NCI-H510A (cell line): Measurements from ENCODE around the gene KCNE3.

ENCODE experiments used
- DNase-seq: peaks from one replicate; lab custom pipeline; 2025; lab: John Stamatoyannopoulos, UW

KCNE3 gene

DNA sequence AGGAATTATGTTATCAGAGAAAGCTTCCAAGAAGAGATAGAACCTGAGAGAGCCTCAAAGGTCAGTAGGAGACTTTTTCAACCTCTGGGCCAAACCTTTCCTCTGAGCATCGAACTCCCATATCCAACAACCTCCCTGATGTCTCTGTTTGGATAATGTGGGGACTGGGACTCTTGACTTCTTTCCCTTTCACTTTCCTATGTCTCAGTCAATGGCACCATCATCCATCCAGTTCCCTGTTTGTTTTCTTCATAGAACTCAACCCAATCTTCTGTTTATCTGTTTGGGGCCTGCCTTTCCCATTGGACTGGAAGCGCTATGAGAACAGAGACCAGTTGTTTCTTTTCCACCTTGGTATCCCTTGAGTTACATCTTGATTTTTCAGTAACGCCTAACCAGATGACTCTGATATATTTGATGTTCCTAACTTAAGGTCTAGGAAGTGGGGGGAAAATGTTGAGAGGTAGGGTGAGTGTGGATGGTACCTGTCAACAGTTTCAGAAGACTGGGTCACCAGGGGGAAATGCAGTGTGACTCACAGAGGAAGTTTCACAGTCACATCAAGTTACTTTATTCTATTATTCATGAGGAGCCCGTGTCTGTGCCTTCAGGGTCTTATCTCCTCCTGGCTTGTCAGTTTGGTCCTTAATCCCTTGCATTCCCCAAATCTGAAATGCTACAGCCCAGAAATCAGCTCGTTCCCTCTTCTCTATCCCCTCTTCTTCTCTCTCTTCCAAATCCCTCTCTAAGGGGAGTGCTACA, 4.5 kb upstream of the KCNE3 start:
- DNase-seq = no peak

DNA sequence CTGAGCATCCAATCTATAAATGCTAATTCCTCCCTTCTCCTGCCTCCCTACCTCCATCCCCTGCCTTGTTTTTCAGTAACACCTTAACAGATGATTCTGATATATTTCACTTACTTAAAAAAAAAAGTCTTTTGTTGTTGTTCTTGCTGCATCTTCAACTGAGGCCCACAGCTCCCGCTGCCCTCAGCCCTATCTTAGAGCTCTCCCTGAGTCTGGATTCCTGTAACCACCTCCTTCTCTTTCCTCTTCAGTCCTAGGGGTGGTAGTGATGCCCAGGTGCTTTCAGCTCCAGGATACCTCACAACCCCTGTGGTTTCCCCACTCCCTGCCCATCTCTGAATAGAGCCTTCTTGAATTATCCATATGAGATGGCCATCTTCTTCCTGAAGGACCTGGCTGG, 3.7 kb upstream of the KCNE3 start:
- no peak for DNase-seq

DNA sequence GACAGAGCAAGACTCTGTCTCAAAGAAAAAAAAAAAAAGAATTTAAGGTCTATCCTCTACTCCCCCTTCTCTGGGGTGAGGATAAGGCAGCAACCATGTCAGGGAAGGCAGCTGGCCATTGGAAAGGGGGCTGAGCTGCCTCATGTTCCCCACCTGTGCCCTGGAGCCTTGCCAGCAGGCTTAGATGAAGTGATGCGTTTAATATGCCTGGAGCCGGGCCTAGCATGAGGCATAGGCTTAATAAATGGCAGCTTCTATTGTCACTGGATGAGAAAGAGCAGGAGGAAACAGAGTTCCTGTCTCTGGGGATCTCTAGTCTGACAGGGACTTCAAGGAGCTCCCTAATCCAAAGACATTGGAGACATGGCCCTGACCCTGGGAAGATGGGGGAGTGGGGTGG, 3.2 kb upstream of the KCNE3 start:
- DNase-seq = no peak

DNA sequence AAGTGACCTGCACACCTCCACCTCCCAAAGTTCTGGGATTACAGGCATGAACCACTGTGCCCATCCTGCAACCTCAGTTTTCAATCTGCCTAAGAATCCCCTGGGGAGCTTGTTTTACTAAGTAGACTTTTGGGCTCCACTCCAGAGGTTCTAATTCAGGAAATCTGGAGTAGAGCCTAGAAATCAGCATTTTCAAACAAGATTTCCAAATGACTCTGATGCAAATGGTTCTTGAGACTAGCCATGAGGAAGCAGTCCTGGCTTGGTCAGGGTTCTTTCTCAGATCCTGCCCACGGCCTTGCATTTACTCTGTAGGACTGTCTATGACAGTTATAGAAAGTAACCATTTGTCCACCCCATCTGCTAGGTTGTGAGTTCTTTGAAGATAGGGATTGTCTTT, 1.6 kb upstream of the KCNE3 start:
- DNase-seq = no peak

DNA sequence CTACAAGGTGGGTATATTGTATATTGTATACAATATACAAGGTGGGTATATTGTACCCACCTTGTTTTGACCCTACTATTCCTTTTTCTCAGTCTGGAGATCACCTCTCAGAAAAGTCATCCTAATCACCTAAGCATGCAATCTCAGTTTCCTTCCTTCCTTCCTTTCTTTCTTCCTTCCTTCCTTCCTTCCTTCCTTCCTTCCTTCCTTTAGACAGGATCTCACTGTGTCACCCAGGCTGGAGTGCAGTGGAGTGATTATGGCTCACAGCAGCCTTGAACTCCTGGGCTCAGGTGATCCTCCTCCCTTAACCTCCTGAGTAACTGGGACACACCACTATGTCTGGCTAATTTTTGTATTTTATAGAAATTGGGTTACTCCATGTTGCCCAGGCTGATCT, 1.2 kb upstream of the KCNE3 start:
- DNase-seq = no peak

DNA sequence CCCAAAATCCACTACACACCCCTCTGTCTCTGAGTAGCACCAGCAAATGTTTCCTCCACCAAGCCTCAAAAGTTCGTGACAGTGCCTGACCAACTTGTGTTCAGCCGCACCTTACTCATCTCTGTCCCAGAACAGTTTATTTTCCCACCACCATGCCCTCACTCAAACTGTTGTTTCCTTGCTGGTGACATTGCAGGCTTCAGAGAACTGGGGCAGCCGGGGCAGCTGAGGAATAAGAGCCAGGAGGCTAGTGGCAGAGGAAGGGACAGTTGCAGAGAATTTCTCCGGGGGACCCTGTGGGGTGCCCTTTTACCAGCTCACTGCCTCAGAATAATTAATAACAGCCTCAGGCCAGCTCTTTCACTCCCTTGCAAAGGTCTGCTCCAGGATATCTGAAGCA, 709 bp upstream of the KCNE3 start:
- no peak for DNase-seq

DNA sequence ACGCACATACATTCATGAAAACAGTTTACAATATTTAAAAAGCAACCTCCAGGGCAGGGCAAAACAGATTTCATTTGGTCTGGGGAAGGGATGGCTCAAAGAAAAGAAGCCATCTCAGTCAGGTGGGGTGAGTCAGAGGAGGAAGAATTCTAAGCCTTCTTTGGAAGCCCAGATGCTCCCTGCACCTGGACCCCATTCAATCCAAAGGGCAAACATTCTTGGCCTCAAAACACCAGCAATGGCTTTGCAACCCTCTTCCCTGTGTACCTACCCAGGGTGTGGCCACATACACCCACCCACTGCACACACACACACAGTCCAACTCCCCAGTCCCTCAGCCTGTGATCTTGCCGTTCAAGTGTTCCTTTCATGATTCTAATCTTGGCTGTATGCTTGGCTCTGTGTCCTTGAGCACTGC, 2.0 kb downstream of the KCNE3 start:
- no peak for DNase-seq

DNA sequence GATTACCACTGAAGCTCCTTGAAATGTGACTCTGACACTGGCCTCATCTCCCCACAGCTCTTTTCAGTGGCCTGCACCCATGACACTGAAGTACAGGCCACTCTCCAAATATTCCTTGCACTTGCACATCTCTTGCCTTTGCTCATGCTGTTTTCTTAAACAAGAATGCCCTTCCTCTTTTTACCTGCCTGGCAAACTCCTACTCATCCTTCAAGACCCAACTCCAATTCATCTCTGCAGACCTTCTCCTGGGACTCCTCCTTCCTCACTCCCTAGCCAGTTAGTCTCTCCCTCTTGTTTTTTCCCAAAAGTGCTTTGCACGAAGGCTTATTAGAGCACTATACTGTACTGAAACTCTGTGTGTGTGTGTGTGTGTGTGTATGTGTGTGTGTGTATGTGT, 2.6 kb downstream of the KCNE3 start:
- no peak for DNase-seq

DNA sequence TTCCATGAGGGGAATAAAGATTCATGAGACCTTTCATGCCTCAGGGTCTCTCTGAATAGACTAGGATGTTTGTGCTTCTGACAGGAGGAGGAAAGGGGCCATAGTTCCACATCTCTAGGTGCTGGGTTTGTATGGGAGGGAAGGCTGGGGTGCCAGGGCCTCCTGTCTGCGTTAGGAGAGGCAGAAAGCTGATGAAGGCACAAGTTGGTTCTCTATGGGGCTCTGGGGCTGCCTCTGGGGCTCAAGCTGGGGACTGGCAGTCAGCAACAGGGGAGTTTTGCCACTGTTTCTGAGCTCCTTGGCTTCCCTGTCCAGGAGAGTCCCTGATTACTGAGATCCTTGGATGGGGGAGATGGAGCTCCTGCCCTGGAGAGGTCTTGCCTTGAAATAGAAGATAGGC, 4.1 kb downstream of the KCNE3 start:
- DNase-seq = no peak

DNA sequence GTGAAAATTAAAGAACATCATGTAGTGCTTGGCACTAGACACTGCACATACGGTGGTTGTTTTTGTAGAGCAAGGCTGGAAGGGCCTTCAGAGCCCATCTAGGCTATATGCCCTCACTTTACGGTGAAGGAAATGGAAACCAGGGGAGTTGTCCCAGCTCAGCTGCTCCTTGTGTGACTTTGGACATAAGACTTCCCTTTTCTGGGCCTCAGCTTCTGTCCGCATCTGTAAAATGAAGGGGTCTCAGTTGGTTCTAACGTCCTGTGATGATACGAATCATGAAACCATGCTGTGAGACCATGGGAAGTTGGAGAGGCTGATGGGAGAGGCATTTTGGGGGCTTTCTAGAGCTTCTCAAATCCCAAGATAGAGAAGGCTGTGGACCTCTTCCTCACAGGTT, 4.7 kb downstream of the KCNE3 start:
- no peak for DNase-seq

DNA sequence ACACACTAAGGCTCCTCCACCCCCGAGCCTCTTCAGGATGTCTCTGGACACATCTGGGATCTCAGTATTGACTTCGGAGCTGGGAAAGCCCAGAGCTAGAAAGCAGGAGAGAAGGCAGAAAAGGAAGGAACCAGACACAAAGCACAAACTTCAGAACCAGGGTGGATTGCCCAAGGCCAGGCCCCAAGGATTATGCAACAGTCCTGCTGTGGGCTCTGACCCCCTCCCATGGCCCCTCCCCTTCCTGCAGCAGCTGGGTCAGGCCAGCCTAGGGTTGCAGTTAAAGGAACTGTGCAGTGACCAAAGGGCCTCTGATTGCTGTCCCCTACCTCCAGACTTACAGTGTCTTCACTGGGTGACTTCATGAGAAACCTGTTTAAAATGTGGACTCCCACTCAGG, 5.3 kb downstream of the KCNE3 start:
- DNase-seq = no peak

DNA sequence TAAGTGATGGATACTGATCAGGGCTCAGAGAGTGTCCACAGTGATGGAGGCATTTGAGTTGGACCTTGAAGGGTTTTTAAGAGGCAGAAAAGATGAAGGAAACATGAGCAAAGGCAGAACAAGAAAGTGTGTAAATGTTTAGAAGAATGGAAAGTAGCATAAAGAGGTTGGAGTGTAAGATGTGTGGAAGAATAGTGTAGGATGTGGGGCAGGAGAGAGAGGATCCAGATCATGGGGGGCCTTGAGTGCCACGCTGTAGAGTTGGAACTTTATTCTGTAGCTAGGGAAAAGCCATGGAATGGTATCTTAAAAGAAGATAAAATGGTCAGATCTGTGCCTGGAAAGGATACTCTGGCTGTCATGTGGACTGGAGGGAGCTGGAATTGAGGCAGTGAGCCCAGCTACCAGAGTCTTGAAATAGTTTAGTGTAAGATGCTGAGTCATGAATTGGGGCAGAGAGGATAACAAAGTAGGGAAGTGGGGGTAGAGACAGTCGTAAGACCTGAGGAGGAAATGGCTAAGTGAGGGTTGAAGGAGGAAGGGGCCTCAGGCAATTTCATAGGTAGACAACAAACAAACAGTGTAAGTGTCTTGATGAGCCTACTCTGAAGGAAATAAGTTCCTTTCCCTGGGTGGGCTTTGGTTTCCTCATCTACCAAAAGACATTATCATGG, 6.7 kb downstream of the KCNE3 start:
- DNase-seq = no peak

DNA sequence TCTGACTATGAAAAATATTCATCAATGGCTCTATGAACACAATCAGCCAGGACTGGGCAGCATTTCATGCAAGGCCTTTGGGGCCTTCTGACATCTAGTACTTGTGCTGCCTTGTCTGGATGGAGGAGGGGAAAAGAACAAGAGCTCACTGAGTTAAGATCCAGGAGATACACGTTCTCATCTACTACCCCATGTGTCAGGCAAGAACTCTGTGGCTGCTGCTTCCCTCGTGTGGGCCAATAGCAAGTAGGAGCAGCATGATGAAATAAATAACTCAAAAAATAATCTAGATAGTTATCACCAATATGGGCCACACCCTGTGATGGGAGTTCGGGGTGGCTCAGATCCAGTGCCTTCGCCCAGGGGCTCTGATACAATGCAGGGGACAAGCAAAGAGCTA, 7.3 kb downstream of the KCNE3 start:
- DNase-seq = no peak

DNA sequence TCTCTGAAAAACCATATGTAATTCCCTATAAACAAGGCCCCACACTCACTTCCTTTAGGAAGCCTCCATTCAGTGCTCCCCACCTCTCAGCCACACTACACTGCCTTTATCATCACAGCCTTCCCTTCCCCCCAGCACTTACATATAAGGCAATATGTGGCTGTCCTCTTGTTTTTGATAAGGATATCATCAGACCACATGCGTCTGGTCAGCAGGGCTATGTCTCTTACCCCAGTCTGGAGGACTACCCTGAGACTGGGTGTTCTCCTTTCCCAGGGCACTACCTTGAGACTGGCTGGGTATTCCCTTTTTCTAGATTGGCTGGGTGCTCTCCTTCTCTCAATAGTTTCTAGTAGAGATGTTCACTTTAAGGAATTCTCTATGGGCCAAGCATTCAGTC, 7.8 kb downstream of the KCNE3 start:
- no peak for DNase-seq

DNA sequence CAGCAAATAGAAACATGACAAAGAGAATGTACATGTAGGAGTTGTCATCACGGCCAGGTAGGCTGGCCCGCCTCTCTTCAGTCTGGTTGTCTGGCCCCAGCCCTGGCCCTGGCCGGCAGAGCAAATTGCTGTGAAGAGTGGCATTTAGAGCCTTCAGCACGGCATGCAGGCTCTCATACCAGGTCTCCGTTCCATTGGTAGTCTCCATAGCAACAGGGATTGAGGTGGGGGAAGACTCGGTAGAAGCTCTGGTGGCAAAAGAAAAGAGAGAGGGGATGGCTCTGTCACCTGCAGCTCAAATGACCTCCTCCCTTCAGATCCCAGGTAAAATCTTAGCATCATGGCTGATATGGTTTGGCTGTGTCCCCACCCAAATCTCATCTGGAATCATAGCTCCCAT, 10.0 kb downstream of the KCNE3 start:
- no peak for DNase-seq

DNA sequence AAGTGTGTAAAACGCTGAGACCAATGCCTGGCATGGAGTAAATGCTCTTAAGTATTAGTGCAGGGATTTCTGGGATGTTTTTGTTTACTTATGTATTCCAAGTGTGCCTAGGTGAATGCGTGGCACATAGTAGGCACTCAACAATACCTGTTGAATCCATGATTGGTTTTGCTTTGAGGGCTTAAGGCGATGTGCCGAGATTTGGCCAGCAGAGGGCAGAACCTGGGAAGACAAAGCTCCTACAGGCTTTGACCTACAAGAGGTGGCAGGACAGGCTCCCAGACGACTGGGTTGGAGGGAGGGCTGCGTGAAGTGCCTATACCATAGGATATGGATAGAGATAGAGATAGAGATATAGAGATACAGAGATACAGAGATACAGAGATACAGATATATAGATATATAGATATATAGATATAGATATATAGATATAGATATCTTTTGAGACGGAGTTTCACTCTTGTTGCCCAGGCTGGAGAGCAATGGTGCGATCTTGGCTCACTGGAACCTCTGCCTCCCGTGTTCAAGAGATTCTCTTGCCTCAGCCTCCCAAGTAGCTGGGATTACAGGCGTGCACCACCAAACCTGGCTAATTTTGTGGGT, 13.9 kb downstream of the KCNE3 start:
- peak; percentile 26 for DNase-seq

DNA sequence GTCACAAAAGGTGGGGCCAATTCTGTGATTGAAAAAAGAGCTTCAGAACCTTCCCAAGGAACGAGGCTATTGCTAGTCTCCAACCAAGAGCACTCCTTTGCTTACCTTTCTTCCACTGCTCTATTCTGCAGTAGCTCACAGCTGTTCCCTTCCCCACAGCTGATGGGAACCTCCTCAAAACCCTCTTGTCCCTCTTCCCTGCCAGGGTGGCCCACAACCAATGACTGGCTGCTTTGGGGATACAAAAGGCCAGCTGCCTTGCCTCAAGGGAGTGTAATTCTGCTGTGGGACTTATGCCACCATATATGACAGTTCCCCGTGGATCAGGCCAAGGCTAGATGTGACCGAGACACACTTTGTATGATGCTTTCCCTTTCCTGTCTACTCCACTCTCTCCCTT, 15.0 kb downstream of the KCNE3 start:
- no peak for DNase-seq

DNA sequence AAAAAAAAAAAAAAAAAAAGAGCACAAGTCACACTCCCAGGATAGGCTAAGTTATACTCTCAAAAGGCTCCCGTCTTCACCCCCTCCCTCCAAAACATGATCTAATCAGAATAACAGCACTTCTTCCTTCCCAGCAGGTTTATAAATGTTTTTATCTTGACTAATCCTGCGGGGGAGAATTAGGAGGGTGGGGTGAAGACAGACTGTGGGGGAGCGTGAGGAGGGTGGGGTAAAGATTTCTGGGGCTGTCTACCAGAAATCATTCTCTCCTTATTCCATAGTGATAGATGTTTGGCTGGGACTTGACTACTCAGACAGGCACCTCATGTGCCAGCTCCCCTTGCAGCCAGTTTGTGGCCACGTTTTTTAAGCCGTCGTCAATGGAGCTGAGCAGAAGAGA, 17.0 kb downstream of the KCNE3 start:
- no peak for DNase-seq

DNA sequence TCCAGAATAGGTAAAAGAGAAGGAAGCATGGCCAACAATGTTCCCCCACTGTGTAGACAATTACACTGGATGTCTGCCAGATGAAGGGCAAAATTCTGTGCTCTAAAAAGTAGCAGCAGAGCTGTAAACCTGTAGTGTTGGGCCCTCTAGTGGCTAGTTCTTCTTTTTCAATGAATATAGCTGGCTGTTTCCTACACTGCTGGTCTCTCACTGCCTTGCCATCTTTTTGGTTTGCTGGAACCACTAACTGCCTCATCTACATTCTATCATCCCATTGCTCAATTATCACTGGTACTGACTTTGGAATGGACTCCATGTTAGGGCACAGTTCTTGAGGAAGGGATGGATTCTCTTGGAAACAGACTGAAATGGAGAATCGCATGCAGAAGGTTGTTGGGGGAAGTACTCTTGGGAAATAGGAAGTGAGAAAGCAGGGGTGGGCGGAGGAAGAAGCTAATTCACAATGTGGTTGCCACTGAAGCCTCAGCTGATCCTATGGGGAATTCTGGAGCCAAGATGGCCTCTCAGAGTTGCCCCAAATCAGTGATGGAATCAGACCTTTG, 17.9 kb downstream of the KCNE3 start:
- DNase-seq = peak; percentile 63

DNA sequence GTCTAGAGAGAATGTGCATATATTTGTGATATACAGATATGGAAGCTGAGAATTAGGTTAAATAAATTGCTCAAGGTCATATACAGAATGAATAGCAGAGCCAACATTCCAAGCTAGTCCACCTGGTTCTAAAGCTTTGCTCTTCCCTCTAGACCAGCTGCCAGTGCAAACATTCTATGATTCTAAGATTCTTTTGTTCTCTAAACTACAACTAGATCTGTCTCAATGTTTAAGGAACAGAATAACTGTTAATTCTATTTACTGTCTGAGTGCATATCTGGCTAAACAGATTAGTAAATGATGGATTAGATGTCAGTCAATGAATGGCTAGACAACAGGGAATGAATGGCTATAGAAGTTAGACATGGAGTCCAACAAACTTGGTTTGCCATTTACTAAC, 19.6 kb downstream of the KCNE3 start:
- DNase-seq = no peak

DNA sequence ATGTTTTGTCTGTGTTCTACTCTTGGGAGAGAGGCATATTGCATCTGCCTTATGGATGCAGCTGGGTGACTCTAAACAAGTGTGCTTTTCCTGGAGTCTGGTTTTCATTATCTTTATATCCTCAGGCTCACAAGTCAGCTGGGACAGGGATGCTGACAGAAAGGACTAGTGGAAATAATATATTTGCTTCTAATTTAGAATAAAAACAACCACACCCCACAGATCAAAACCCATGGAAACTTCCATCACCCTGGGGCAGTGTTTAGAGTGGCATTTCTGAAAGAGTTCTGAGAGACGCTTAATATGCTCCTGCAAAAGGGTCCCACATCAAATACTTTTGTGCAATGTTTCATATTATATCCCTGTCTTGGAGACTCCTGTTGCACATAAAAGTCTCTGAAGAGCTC, 20.8 kb downstream of the KCNE3 start:
- DNase-seq = no peak

DNA sequence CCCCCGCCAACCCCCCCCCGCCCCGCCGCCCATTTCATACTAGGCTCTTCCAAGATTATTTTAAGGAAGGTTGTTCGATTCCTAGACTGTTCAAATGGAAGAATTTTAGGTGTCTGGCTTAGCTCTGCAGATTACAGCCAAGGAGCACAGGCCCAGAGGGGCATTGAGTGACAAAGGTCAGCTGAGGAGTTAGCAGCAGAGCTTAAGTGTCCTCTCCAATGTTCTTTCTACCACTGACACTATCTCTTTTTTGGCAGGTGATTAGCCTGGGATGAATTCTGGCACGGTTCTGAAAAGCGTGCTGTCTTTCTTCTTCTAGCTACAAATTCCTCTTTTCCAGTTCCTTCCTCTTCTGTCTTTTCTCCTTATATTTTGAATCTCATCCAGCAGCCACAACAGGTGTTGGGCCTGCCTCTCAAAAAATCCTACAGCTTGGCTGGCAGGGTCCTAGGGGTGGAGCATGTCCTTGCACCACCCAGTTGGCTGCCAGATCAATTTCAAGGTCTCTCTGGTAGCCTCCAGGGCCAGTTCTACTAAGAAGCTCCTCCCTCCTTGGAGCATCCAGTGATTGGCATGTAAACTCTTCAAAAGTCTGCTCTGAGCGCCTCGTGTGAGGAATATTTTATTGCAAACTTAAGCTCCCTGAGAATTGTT, 23.0 kb downstream of the KCNE3 start:
- peak; percentile 15 for DNase-seq
